Measurements from ENCODE around the gene AASS.

Gene AASS

GRCh38 chr7:122166740-122167139, 22.7 kb upstream of the AASS start:
- Histone ChIP-seq H3K4me3 (ENCODE audit: severe bottlenecking) (no peak overlapping the region), H3K9me3 (ENCODE audit: severe bottlenecking) (no peaks in the 10 kb centered on the region), H3K27me3 (ENCODE audit: insufficient read depth, poor library complexity, severe bottlenecking) (no peaks in the 10 kb centered on the region), H3K36me3 (ENCODE audit: low read depth) (no peaks in the 10 kb centered on the region), H3K27ac (ENCODE audit: poor library complexity, severe bottlenecking) (peak overlapping the region; percentile 26), H3K4me1 (ENCODE audit: insufficient read depth, poor library complexity, severe bottlenecking) (peaks cover 7% of the 10 kb centered on the region)
- no peak for DNase-seq (ENCODE audit: low spot score)
- TF ChIP-seq CTCF (IDR thresholded peaks at IDR 0.05; ENCODE audit: poor library complexity, severe bottlenecking): no peak
- peak; percentile 85 for ATAC-seq (ENCODE audit: low read depth)

- DNase-seq (ENCODE audit: low spot score) (no peak), ATAC-seq (ENCODE audit: low read depth) (no peak)
- TF ChIP-seq CTCF (IDR thresholded peaks at IDR 0.05; ENCODE audit: poor library complexity, severe bottlenecking): no peak
- Histone ChIP-seq H3K27ac (ENCODE audit: poor library complexity, severe bottlenecking) (peak overlapping the region; percentile 26), H3K4me3 (ENCODE audit: severe bottlenecking) (no peak overlapping the region), H3K27me3 (ENCODE audit: insufficient read depth, poor library complexity, severe bottlenecking) (no peaks in the 10 kb centered on the region), H3K4me1 (ENCODE audit: insufficient read depth, poor library complexity, severe bottlenecking) (peaks cover 11% of the 10 kb centered on the region), H3K9me3 (ENCODE audit: severe bottlenecking) (no peaks in the 10 kb centered on the region), H3K36me3 (ENCODE audit: low read depth) (no peaks in the 10 kb centered on the region)
These were observed 22.2 kb upstream of the AASS start for GRCh38 chr7:122166275-122166674.

GRCh38 chr7:122161628-122162027, 17.6 kb upstream of the AASS start:
- no peak overlapping the region for H3K4me3 ChIP-seq (ENCODE audit: severe bottlenecking)
- TF ChIP-seq CTCF (IDR thresholded peaks at IDR 0.05; ENCODE audit: poor library complexity, severe bottlenecking): no peak

GRCh38 chr7:122155566-122155965, 11.5 kb upstream of the AASS start:
- no peak for DNase-seq (ENCODE audit: low spot score)
- H3K36me3 ChIP-seq (ENCODE audit: low read depth): no peaks in the 10 kb centered on the region
- no peaks in the 10 kb centered on the region for H3K4me1 ChIP-seq (ENCODE audit: insufficient read depth, poor library complexity, severe bottlenecking)
- no peak for TF ChIP-seq CTCF (IDR thresholded peaks at IDR 0.05; ENCODE audit: poor library complexity, severe bottlenecking)
- no peaks in the 10 kb centered on the region for H3K9me3 ChIP-seq (ENCODE audit: severe bottlenecking)
- ATAC-seq (ENCODE audit: low read depth): no peak
- H3K27me3 ChIP-seq (ENCODE audit: insufficient read depth, poor library complexity, severe bottlenecking): no peaks in the 10 kb centered on the region
- H3K4me3 ChIP-seq (ENCODE audit: severe bottlenecking): no peak overlapping the region
- H3K27ac ChIP-seq (ENCODE audit: poor library complexity, severe bottlenecking): no peak overlapping the region

More at GRCh38 chr7:122161628-122162027, 17.6 kb upstream of the AASS start:
- H3K27me3 ChIP-seq (ENCODE audit: insufficient read depth, poor library complexity, severe bottlenecking): no peaks in the 10 kb centered on the region
- no peaks in the 10 kb centered on the region for H3K36me3 ChIP-seq (ENCODE audit: low read depth)
- no peak for ATAC-seq (ENCODE audit: low read depth)
- no peak overlapping the region for H3K27ac ChIP-seq (ENCODE audit: poor library complexity, severe bottlenecking)
- DNase-seq (ENCODE audit: low spot score): no peak
- H3K4me1 ChIP-seq (ENCODE audit: insufficient read depth, poor library complexity, severe bottlenecking): peaks cover 12% of the 10 kb centered on the region
- H3K9me3 ChIP-seq (ENCODE audit: severe bottlenecking): no peaks in the 10 kb centered on the region

GRCh38 chr7:122148878-122149277, 4.8 kb upstream of the AASS start:
- no peak for TF ChIP-seq CTCF (IDR thresholded peaks at IDR 0.05; ENCODE audit: poor library complexity, severe bottlenecking)
- no peak overlapping the region for H3K27ac ChIP-seq (ENCODE audit: poor library complexity, severe bottlenecking)
- H3K4me3 ChIP-seq (ENCODE audit: severe bottlenecking): no peak overlapping the region
- DNase-seq (ENCODE audit: low spot score): no peak
- no peaks in the 10 kb centered on the region for H3K4me1 ChIP-seq (ENCODE audit: insufficient read depth, poor library complexity, severe bottlenecking)
- no peak for ATAC-seq (ENCODE audit: low read depth)
- H3K36me3 ChIP-seq (ENCODE audit: low read depth): no peaks in the 10 kb centered on the region
- no peaks in the 10 kb centered on the region for H3K9me3 ChIP-seq (ENCODE audit: severe bottlenecking)
- no peaks in the 10 kb centered on the region for H3K27me3 ChIP-seq (ENCODE audit: insufficient read depth, poor library complexity, severe bottlenecking)

Measured in RWPE2 (cell line).